Breast epithelium (tissue), 4 donors: ENCODE data around the gene GFRA4. TPM values are rescaled to one million over a fixed set of nuclear protein-coding genes. Genes with fewer than 3 reads are reported as not detected.
A peak's percentile ranks its signal among the peaks of the same experiment; 100 is the strongest.

Experiments
- DNase-seq, 2 donors: peaks; one replicate each; pipeline ENCODE4 v3.0.0-alpha.2; 2019; ENCODE audit warnings: low spot score in 2 of 2
- H3K27ac ChIP-seq, 2 donors: fragments of 200-600 bp; sonication (generic) in 1 of 2; one replicate each; pipeline ENCODE4 v1.5.1; 2016 to 2019; ENCODE audit warnings: mild to moderate bottlenecking in 1 of 2
- H3K27me3 ChIP-seq, 2 donors: fragments of 200-600 bp; sonication (generic) in 1 of 2; one replicate each; pipeline versions ENCODE4 v1.5.1 to v1.6.0; 2017 to 2019; ENCODE audit warnings: control low read depth in 1 of 2, mild to moderate bottlenecking in 1 of 2
- H3K36me3 ChIP-seq: fragments of 200-600 bp; one replicate; pipeline ENCODE4 v1.5.1; 2019
- H3K4me1 ChIP-seq, 2 donors: fragments of 200-600 bp; sonication (generic); one replicate each; pipeline ENCODE4 v1.5.1; 2016 to 2019; ENCODE audit warnings: control low read depth in 1 of 2
- H3K4me3 ChIP-seq, 3 donors: fragments of 200-600 bp; sonication (generic); 1 replicate in 2 of 3; 2 replicates in 1 of 3; pipeline ENCODE4 v1.5.1; 2016 to 2019; ENCODE audit warnings: mild to moderate bottlenecking in 3 of 3, moderate library complexity in 2 of 3
- H3K9me3 ChIP-seq, 2 donors: fragments of 200-600 bp; sonication (generic) in 1 of 2; one replicate each; pipeline ENCODE4 v1.5.1; 2016 to 2019; ENCODE audit warnings: control low read depth in 1 of 2
- POLR2A ChIP-seq: fragments of 450-650 bp; IDR thresholded peaks from one replicate; pipeline ENCODE4 v1.6.1; 2016; ENCODE audit warnings: antibody characterized with exemption, mild to moderate bottlenecking, moderate library complexity
- POLR2AphosphoS5 ChIP-seq, 3 donors: sonication (generic); formaldehyde crosslinking; IDR thresholded peaks; one replicate each; pipeline ENCODE4 v1.6.1; 2017; ENCODE audit warnings: antibody characterized with exemption in 3 of 3
- intact Hi-C: fragments of 100-400 bp; cut with DNase I; formaldehyde crosslinking; loops from one replicate; pipeline ENCODE4 v1.15.1; 2023; ENCODE audit warnings: low total_unique reads
- total RNA-seq, 3 donors: library from RNA; depleted of rRNA; stranded (reverse); fragments of >200 nt; gene quantifications; one replicate each; pipeline ENCODE4 v1.1.0, GENCODE V29; 2016
- TF ChIP-seq, protein P1 (sequence below), 3 donors: fragments of 450-650 bp; IDR thresholded peaks; one replicate each; pipeline ENCODE4 v1.5.1; 2016 to 2017; ENCODE audit warnings: antibody characterized with exemption in 3 of 3, mild to moderate bottlenecking in 3 of 3, moderate library complexity in 3 of 3

The GFRA4 gene
- total RNA-seq, 3 donors from 2014 or later = not detected

DNA sequence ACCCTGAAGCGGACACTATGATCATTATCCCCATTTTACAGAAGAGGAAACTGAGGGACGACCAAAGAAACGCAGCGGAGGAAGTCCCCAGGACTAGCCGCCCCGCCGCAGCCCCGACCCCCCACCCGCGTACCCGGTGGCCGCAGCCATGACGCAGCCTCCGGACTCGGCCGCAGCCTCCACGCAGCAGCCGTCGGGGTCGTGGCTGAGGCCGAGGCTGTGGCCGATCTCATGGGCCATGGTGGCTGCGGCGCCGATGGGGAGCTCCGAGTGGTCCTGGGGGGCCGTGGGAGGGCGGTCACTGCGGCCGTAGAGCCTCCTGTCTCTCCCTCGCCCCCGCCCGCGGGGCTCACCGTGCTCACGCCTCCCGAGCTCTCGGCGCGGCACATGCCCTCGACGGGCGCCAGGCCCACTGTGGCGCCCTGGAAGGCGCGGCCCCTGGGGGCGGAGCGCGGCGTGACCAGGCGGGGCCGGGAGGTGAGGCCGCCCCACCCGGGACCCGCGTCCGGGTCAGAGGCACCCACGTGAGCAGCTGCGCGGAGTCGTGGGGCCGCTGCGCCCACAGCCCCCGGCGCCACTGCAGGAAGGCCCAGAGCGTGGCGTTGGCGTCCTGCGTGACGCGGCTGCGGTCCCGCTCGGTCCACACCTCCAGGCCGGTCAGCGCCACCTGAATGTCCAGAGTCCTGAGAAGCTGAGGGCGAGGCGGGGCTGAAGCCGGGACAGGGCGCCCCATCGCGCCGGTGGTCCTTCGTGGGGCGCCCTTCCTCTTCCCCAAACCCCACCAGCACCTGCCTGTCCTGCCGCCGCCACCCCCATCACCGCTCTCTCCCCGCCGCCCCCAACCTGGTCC is 10.2 kb upstream of the GFRA4 start:
- peaks cover 0 to 56% of the 10 kb centered on the region in 2 donors for H3K27me3 ChIP-seq
- TF ChIP-seq, protein P1, sequence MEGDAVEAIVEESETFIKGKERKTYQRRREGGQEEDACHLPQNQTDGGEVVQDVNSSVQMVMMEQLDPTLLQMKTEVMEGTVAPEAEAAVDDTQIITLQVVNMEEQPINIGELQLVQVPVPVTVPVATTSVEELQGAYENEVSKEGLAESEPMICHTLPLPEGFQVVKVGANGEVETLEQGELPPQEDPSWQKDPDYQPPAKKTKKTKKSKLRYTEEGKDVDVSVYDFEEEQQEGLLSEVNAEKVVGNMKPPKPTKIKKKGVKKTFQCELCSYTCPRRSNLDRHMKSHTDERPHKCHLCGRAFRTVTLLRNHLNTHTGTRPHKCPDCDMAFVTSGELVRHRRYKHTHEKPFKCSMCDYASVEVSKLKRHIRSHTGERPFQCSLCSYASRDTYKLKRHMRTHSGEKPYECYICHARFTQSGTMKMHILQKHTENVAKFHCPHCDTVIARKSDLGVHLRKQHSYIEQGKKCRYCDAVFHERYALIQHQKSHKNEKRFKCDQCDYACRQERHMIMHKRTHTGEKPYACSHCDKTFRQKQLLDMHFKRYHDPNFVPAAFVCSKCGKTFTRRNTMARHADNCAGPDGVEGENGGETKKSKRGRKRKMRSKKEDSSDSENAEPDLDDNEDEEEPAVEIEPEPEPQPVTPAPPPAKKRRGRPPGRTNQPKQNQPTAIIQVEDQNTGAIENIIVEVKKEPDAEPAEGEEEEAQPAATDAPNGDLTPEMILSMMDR (IDR thresholded peaks at IDR 0.05) = no peak
- no peak for TF ChIP-seq POLR2A
- no peak for TF ChIP-seq POLR2AphosphoS5 (IDR thresholded peaks at IDR 0.05)
- no peak overlapping the region for H3K4me3 ChIP-seq
- H3K9me3 ChIP-seq = no peaks in the 10 kb centered on the region
- H3K27ac ChIP-seq = no peak overlapping the region
- no peak for DNase-seq
- peaks cover 0 to 7% of the 10 kb centered on the region in 2 donors for H3K4me1 ChIP-seq
- intact Hi-C loops = no loop called here
- H3K36me3 ChIP-seq = no peaks in the 10 kb centered on the region

DNA sequence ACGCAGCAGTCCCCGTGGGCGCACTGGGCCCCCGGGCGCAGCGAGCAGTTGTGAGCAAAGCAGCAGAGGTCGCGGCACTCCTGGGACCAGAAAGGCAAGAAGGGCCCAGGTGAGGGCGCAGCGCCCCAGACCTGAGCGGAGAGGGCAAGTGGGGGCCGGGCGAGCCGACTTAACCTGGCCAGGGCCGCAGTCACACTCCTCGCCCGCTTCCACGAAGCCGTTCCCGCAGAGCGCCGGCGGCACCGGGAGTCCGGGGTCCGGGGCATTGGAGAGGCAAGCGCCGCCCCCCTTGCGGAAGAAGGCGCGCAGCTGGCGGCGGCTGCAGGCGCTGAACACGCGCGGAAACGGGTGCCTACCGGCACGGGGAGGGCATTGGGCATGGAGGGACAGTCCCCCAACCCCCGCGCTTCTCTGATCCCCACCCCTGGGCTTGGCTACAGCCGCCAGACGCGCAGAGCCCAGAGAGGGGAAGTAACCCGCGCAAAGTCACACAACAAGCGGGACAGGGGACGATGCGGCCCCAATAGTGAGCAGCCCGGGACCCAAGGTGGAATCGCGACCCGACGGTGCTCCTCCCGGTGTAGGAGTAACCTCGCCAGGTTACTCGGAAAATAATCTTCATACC is 9.5 kb upstream of the GFRA4 start:
- Histone ChIP-seq H3K36me3 (no peaks in the 10 kb centered on the region), H3K4me3 (peak overlapping the region in 2 of 3 donors; percentile 22 to 51), H3K27ac (no peak overlapping the region), H3K27me3 (peaks cover 0 to 56% of the 10 kb centered on the region in 2 donors), H3K4me1 (peaks cover 0 to 7% of the 10 kb centered on the region in 2 donors), H3K9me3 (no peaks in the 10 kb centered on the region)
- TF ChIP-seq POLR2A (no peak), POLR2AphosphoS5 (IDR thresholded peaks at IDR 0.05) (no peak)
- TF ChIP-seq, protein P1 (IDR thresholded peaks at IDR 0.05) = no peak
- intact Hi-C loops = no loop called here
- no peak for DNase-seq

DNA sequence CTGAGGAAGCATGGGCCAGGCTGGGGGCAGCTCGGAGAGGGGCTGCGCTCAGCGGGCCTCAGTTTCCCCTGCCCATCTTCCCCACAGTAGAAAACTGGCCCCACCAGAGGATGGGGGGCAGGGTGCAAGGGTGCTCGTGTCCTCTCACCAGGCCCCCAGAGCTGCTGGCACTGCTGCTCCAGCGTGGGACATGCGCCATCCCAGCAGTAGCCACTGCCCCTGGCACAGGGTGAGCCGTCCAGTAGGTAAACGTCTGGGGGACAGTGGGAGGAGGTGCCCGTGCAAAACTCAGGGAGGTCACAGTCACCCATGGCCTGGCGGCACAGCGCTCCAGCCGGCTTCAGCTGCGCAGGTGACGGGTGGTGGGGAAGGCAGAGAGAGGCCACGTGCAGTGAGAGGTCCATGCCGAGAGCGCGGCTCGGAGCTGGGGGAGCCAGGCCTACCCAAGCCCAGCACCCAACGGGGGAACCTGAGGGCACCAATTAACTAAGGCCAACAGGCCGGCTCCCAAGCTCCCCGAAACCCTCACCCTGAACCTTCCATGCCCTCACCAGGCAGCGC is 8.9 kb upstream of the GFRA4 start:
- DNase-seq = no peak
- intact Hi-C loops = no loop called here
- Histone ChIP-seq H3K27me3 (peaks cover 0 to 56% of the 10 kb centered on the region in 2 donors), H3K27ac (no peak overlapping the region), H3K4me1 (peaks cover 0 to 4% of the 10 kb centered on the region in 2 donors), H3K36me3 (no peaks in the 10 kb centered on the region), H3K9me3 (no peaks in the 10 kb centered on the region), H3K4me3 (peak overlapping the region in 1 of 3 donors; percentile 51)
- TF ChIP-seq POLR2AphosphoS5 (IDR thresholded peaks at IDR 0.05) (no peak), POLR2A (no peak)
- TF ChIP-seq, protein P1 (IDR thresholded peaks at IDR 0.05) = no peak

DNA sequence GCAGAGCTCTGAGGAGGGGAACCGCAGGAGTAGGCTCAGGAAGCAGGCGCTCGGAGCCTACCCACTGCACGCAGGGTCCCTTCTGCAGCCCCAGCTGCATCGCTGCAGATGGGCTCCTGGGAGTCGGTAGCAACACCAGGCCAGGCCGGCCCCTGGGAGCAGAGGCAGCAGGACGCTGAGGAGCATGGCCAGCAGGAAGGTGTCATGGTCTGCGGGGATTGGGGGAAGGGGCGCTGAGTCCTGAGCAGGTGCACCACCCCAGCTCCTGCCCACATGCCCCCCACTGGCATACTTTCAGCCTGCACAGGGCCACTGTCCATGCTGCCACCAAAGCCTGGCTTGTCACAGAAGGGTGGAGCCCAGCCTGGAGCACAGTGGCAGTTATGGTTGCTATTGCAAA is 7.7 kb upstream of the GFRA4 start:
- no peak for TF ChIP-seq POLR2A
- TF ChIP-seq POLR2AphosphoS5 (IDR thresholded peaks at IDR 0.05) = no peak
- TF ChIP-seq, protein P1 (IDR thresholded peaks at IDR 0.05) = no peak
- Histone ChIP-seq H3K4me3 (no peak overlapping the region), H3K9me3 (no peaks in the 10 kb centered on the region), H3K27me3 (peaks cover 0 to 53% of the 10 kb centered on the region in 2 donors), H3K36me3 (no peaks in the 10 kb centered on the region), H3K4me1 (no peaks in the 10 kb centered on the region), H3K27ac (no peak overlapping the region)
- intact Hi-C loops = no loop called here
- no peak for DNase-seq

DNA sequence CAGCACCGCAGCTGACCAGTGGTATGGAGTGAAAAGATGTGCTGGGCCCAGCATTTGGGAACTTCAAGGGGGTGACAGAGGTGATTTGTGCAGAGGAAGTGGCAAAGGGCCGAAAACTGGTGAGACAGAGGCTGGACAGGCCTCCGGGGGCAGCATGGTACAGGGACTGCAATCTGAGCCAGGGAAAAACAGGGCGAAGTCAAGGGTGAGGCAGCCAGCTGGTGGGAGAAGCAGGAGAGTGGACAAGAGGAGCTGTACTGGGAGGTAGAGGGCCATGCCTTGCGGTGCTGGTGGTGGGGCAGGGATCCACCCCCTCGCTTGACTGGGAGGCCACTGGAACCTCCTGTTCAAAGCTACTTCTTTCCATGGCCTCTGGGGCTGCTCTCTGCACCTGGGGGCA is 7.3 kb upstream of the GFRA4 start:
- intact Hi-C loops = no loop called here
- no peak for DNase-seq
- H3K36me3 ChIP-seq = no peaks in the 10 kb centered on the region
- no peak overlapping the region for H3K4me3 ChIP-seq
- no peaks in the 10 kb centered on the region for H3K9me3 ChIP-seq
- peaks cover 0 to 49% of the 10 kb centered on the region in 2 donors for H3K27me3 ChIP-seq
- no peak overlapping the region for H3K27ac ChIP-seq
- no peaks in the 10 kb centered on the region for H3K4me1 ChIP-seq
- no peak for TF ChIP-seq POLR2AphosphoS5 (IDR thresholded peaks at IDR 0.05)
- TF ChIP-seq POLR2A = no peak
- TF ChIP-seq, protein P1 (IDR thresholded peaks at IDR 0.05) = no peak
